Fibroblast of skin of left biceps (primary cell): ENCODE results near the gene SIMC1.

Experiments
- DNase-seq, 2 experiments: peaks; one replicate each; pipeline ENCODE4 v3.0.0-alpha.2; 2013; ENCODE audit warnings: low read depth in 2 of 2

SIMC1 gene

GRCh38 chr5:176361437-176362232 lies 123.4 kb downstream of the SIMC1 start, which contains the start of gene KIAA1191:
Gene KIAA1191, minus strand, starts transcription at chr5:176361764. Its CDS starts 2,256 bp downstream, at chr5:176359508.
- DNase-seq = peak; percentile 58 to 63

DNA sequence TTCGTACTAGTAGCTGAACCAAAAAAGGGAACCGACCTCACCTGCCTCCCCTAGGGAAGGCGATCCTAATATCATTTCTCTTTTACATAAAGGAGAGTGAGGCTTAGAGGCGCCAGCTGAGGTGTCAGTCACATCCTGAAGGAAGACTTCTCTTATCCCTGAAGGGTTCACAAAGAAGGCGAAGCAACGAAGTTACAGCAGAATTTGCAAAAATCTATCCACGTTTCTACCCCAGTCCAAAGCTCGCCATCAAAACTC lies 123.9 kb downstream of the SIMC1 start:
- no peak for DNase-seq

DNA sequence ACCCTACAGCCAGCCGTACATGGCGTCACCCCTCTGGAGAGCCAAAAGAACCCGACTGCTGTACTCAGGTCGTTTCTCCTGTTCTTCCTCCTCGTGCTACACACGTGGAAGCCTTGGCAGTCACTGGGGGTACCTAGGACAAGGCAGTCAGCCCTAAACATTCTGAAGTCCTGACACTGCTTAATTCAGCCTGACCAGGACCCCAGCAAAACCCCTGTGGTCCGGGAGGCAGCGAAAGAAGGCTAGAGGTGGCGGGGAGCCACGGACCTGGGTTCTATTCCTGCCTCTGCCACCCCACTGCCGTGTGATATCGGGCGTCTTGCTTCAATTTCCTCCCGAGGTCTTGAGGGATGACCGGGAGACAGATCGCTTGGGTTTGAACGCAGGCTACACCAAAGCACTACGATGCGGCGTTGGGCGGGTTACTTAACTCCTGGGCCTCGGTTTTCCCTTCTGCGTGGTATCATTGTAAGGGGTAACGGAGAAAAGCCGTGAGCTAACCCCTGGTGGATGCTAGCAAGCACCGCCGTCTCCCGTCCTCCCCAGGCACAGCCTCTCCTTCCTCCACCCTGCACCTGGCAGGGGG lies 126.6 kb downstream of the SIMC1 start:
- no peak for DNase-seq

DNA sequence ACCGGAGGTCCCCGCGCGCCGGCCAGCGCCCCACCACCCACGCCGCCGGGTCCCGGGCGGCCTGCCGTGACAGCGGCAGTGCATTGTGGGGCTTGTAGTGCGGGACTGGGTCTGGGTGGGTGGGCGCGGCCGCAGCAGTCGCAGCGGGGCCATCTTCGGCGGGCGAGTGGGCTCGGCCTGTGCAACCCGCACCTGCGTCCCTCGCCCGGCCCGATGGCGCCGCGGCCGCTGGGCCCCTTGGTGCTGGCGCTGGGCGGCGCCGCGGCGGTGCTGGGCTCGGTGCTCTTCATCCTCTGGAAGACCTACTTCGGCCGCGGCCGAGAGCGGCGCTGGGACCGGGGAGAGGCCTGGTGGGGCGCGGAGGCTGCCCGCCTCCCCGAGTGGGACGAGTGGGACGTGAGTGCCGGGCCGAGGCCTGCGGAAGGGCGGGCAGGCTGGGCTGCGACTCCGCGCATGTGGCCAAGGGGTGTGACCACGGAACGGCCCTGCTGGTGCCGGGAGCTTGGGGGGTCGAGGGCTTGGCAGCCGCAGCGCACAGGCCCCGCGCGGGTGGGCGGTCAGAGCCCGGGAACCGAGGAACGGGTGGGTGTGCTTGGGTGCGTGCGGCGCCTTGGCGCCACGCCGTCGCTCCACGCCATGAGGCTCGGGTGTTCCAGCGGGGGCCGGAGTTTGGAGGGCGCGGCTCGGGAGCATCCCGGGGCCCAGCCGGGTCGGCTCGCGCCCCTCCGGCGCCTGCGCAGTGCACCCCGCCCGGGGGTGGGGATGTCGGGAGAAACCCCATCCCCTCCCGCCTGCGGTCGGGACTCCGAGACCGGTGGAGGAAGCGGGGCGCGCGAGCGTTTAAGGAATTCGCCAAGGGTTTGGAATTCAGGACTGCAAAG lies 127.4 kb downstream of the SIMC1 start, which contains the start of gene ARL10:
Gene ARL10 (plus strand): TSS at position 137 of the 881 bp plus-strand sequence. CDS start 77 bp downstream, at position 214.
- peak; percentile 34 to 36 for DNase-seq

GRCh38 chr5:176366232-176366894 lies 128.1 kb downstream of the SIMC1 start:
- DNase-seq = no peak

- DNase-seq = no peak
Measured at GRCh38 chr5:176368726-176369125, 130.5 kb downstream of the SIMC1 start.

DNA sequence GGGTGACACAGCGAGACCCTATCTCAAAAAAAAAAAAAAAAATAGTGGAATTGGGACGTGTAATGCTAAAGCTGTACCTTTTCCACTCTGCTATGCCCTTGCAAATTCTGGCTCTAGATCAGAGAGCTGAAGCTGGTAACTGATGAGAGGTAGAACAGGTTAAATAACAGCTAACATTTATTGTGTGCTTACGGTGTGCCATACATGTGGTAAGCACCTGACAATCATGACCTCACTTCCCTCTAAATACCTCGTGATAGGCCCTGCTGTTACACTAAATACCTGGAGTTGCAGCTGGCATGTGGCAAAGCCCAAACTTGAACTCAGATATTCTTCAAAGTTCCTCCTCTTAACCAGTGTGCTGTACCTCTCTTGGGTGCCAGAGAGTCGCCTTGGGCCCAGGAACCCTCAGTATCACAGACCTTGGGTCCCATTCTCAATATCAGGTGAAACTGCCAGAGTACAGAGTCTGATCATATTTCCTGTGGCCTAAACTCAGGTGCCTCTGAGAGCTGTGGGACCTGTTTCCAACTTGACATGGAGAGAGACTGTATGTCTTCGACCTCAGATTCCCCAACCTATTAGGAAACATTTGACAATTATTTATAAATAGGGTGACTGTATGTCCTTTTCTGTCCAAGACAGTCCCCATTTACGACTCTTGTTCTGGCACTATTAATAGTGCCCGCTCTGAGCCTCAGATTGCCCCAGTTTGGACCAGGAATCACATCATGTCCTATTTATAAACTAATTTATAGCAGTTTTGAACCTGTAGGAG lies 131.9 kb downstream of the SIMC1 start:
- DNase-seq = no peak

- no peak for DNase-seq
Measured at GRCh38 chr5:176371621-176372539, 133.7 kb downstream of the SIMC1 start.

GRCh38 chr5:176373100-176373818 lies 135.0 kb downstream of the SIMC1 start:
- no peak for DNase-seq

DNA sequence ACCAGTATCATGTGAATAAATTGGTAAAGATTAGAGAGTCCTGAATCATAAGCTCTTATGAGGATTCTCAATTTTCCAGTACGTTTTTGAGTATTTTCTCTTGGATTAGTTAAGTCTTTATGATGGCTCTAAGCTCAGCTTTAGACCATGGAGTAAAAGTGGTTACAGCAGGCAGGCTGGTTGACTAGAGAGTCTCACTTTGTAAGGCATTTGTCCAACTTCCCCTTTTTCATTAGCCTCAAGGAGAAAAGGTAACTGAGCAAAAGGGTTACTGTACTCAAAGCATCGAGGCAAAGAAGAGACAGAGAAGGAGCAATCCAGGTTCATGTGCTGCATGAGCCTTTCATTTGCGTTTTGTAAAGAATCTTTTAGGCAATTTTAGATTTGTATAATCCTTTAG lies 141.7 kb downstream of the SIMC1 start:
- DNase-seq = no peak

DNA sequence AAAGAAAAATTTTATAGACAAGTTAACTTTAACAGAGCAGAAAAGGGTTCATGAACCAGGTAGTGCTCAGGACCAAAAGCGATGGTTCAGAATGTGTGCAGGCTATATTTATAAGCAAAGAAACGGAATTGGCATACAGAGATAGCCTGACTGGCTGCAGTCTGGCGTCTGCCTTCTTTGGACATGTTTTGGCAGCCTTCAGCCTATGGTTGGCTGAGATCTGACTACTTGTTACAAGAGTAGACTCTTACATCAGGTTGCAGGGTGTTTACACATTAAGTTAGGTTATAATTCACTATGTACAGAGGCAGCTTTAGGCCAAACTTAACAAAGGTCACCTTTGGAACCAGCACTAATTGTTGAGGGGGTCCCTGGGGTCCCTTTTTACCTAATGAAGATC lies 143.2 kb downstream of the SIMC1 start:
- no peak for DNase-seq

GRCh38 chr5:176381979-176382378 lies 143.8 kb downstream of the SIMC1 start:
- no peak for DNase-seq

- DNase-seq = no peak
Measured at GRCh38 chr5:176382721-176383120, 144.5 kb downstream of the SIMC1 start.

GRCh38 chr5:176383248-176383905 lies 145.2 kb downstream of the SIMC1 start:
- no peak for DNase-seq

DNA sequence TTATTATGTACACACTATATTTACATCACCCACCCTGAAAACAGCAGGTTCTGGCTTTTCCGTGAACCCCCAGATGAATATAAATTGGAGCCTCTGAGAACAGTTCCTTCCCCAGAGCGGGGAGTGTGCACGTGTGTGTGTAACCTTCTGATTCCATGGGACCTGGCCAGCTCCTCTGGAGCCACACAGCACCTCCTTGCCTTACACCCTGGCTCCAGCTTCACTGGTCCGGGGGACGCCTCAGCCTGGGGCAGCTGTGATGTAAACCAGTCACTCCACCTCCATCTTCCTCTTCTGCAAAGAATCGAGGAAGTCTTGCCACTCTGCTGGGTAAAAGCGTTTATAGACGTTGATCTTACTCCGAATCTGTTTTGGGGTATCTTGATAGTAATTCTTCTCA lies 145.7 kb downstream of the SIMC1 start:
- DNase-seq = no peak

GRCh38 chr5:176384366-176384930 lies 146.2 kb downstream of the SIMC1 start:
- no peak for DNase-seq

- no peak for DNase-seq
Measured at GRCh38 chr5:176384991-176385390, 146.8 kb downstream of the SIMC1 start.

- no peak for DNase-seq
Measured at GRCh38 chr5:176386491-176386890, 148.3 kb downstream of the SIMC1 start.
